MG63 (cell line): Measurements from ENCODE around the gene SLC25A5. TPM values are rescaled to one million over a fixed set of nuclear protein-coding genes. Genes with fewer than 3 reads are reported as not detected.
"Not testable (repeated sequence)": the region's sequence is repeated elsewhere in the genome, so short reads cannot be mapped to it uniquely, and the experiment has no call there.

Experiments
- DNase-seq: peaks from one replicate; pipeline ENCODE4 v3.0.0-alpha.2; 2020
- H3K27me3 ChIP-seq: fragments of 250-450 bp; sonication (Bioruptor Pico); 2 replicates; pipeline ENCODE4 v1.5.1; 2020; ENCODE audit warnings: mild to moderate bottlenecking, moderate library complexity
- H3K36me3 ChIP-seq: fragments of 250-450 bp; sonication (Bioruptor Pico); 2 replicates; pipeline ENCODE4 v1.5.1; 2020; ENCODE audit warnings: mild to moderate bottlenecking, moderate library complexity
- H3K4me3 ChIP-seq: fragments of 250-450 bp; sonication (Bioruptor Pico); 2 replicates; pipeline ENCODE4 v1.5.1; 2020; ENCODE audit warnings: mild to moderate bottlenecking, moderate library complexity
- H3K9me3 ChIP-seq: fragments of 250-450 bp; sonication (Bioruptor Pico); 2 replicates; pipeline ENCODE4 v1.5.1; 2020; ENCODE audit warnings: mild to moderate bottlenecking, moderate library complexity
- total RNA-seq: library from RNA; depleted of rRNA; stranded (reverse); fragments of >200 nt; shearing (Covaris generic); gene quantifications from 2 replicates; pipeline ENCODE4 v1.2.3, GENCODE V29; 2014; ENCODE audit warnings: low replicate concordance; rRNA removed

Gene SLC25A5
- total RNA-seq = 49.0 and 68.0 TPM in 2 replicates

- Histone ChIP-seq H3K27me3 (no peaks in the 10 kb centered on the region), H3K36me3 (peaks cover 27% of the 10 kb centered on the region), H3K4me3 (peak within 1 kb of the TSS; percentile 98), H3K9me3 (no peaks in the 10 kb centered on the region)
- DNase-seq = peak; percentile 85
Measured at GRCh38 chrX:119467842-119468550, at the start of gene SLC25A5. Gene SLC25A5, plus strand, starts transcription at chrX:119468444. Its CDS starts 72 bp downstream, at chrX:119468516.

- no peak for DNase-seq
- no peaks in the 10 kb centered on the region for H3K27me3 ChIP-seq
- peaks cover 2% of the 10 kb centered on the region; the same call in 1 of the 2 replicates for H3K36me3 ChIP-seq
- H3K4me3 ChIP-seq = no peak overlapping the region
- no peaks in the 10 kb centered on the region for H3K9me3 ChIP-seq
Measured at GRCh38 chrX:119419146-119419545, 49.1 kb upstream of the SLC25A5 start.

- H3K9me3 ChIP-seq = no peaks in the 10 kb centered on the region
- H3K27me3 ChIP-seq = no peaks in the 10 kb centered on the region
- H3K36me3 ChIP-seq = peaks cover 2% of the 10 kb centered on the region; the same call in 1 of the 2 replicates
- H3K4me3 ChIP-seq = no peak overlapping the region
- DNase-seq = no peak
Measured at GRCh38 chrX:119419898-119420297, 48.3 kb upstream of the SLC25A5 start.

- Histone ChIP-seq H3K36me3 (peaks cover 2% of the 10 kb centered on the region; the same call in 1 of the 2 replicates), H3K4me3 (no peak overlapping the region), H3K27me3 (no peaks in the 10 kb centered on the region), H3K9me3 (no peaks in the 10 kb centered on the region)
- DNase-seq = no peak
Measured at GRCh38 chrX:119421016-119421705, 47.1 kb upstream of the SLC25A5 start.

- Histone ChIP-seq H3K4me3 (no peak overlapping the region), H3K27me3 (no peaks in the 10 kb centered on the region), H3K9me3 (no peaks in the 10 kb centered on the region), H3K36me3 (peaks cover 6% of the 10 kb centered on the region)
- DNase-seq = no peak
Measured at GRCh38 chrX:119423631-119424030, 44.6 kb upstream of the SLC25A5 start.

- Histone ChIP-seq H3K36me3 (peaks cover 6% of the 10 kb centered on the region), H3K27me3 (no peaks in the 10 kb centered on the region), H3K4me3 (no peak overlapping the region), H3K9me3 (no peaks in the 10 kb centered on the region)
- DNase-seq = no peak
Measured at GRCh38 chrX:119424999-119425398, 43.2 kb upstream of the SLC25A5 start.

- Histone ChIP-seq H3K9me3 (no peaks in the 10 kb centered on the region), H3K36me3 (peaks cover 4% of the 10 kb centered on the region), H3K27me3 (no peaks in the 10 kb centered on the region), H3K4me3 (no peak overlapping the region)
- DNase-seq = no peak
Measured at GRCh38 chrX:119427024-119427794, 41.0 kb upstream of the SLC25A5 start.

- Histone ChIP-seq H3K4me3 (no peak overlapping the region), H3K36me3 (peaks cover 4% of the 10 kb centered on the region), H3K27me3 (no peaks in the 10 kb centered on the region), H3K9me3 (no peaks in the 10 kb centered on the region)
- DNase-seq = no peak
Measured at GRCh38 chrX:119427795-119428185, 40.5 kb upstream of the SLC25A5 start.

GRCh38 chrX:119429471-119429870, 38.8 kb upstream of the SLC25A5 start:
- Histone ChIP-seq H3K9me3 (no peaks in the 10 kb centered on the region), H3K4me3 (no peak overlapping the region), H3K27me3 (no peaks in the 10 kb centered on the region), H3K36me3 (peaks cover 4% of the 10 kb centered on the region)
- DNase-seq = no peak

GRCh38 chrX:119441295-119441694, 26.9 kb upstream of the SLC25A5 start:
- H3K27me3 ChIP-seq, H3K4me3 ChIP-seq, H3K36me3 ChIP-seq, H3K9me3 ChIP-seq, DNase-seq: not testable (repeated sequence)

GRCh38 chrX:119442286-119442685, 26.0 kb upstream of the SLC25A5 start:
- Histone ChIP-seq H3K9me3 (no peaks in the 10 kb centered on the region), H3K27me3 (no peaks in the 10 kb centered on the region), H3K4me3 (no peak overlapping the region), H3K36me3 (no peaks in the 10 kb centered on the region)
- no peak for DNase-seq

- Histone ChIP-seq H3K27me3 (no peaks in the 10 kb centered on the region), H3K36me3 (no peaks in the 10 kb centered on the region; the same call in 1 of the 2 replicates), H3K4me3 (no peak overlapping the region), H3K9me3 (no peaks in the 10 kb centered on the region)
- DNase-seq = no peak
Measured at GRCh38 chrX:119453202-119453601, 15.0 kb upstream of the SLC25A5 start.

GRCh38 chrX:119455264-119455663, 13.0 kb upstream of the SLC25A5 start:
- no peak for DNase-seq
- Histone ChIP-seq H3K4me3 (no peak overlapping the region), H3K36me3 (no peaks in the 10 kb centered on the region; the same call in 1 of the 2 replicates), H3K9me3 (no peaks in the 10 kb centered on the region), H3K27me3 (no peaks in the 10 kb centered on the region)

- DNase-seq = peak; percentile 23
- H3K27me3 ChIP-seq = no peaks in the 10 kb centered on the region
- H3K9me3 ChIP-seq = no peaks in the 10 kb centered on the region
- H3K4me3 ChIP-seq = no peak overlapping the region
- no peaks in the 10 kb centered on the region for H3K36me3 ChIP-seq
Measured at GRCh38 chrX:119459181-119459580, 9.1 kb upstream of the SLC25A5 start.

- Histone ChIP-seq H3K27me3 (no peaks in the 10 kb centered on the region), H3K36me3 (peaks cover 18% of the 10 kb centered on the region), H3K4me3 (no peak overlapping the region), H3K9me3 (no peaks in the 10 kb centered on the region)
- DNase-seq = no peak
Measured at GRCh38 chrX:119465555-119465954, 2.7 kb upstream of the SLC25A5 start.

- Histone ChIP-seq H3K27me3 (no peaks in the 10 kb centered on the region), H3K4me3 (no peak overlapping the region), H3K9me3 (no peaks in the 10 kb centered on the region), H3K36me3 (peaks cover 27% of the 10 kb centered on the region)
- no peak for DNase-seq
Measured at GRCh38 chrX:119466970-119467369, 1.3 kb upstream of the SLC25A5 start.

GRCh38 chrX:119467433-119467832, 811 bp upstream of the SLC25A5 start:
- no peak for DNase-seq
- H3K4me3 ChIP-seq = no peak overlapping the region; the same call in 1 of the 2 replicates
- H3K27me3 ChIP-seq = no peaks in the 10 kb centered on the region

More at GRCh38 chrX:119467433-119467832, 811 bp upstream of the SLC25A5 start:
- no peaks in the 10 kb centered on the region for H3K9me3 ChIP-seq
- H3K36me3 ChIP-seq = peaks cover 27% of the 10 kb centered on the region
